GM08714 (cell line): ENCODE results near the gene FOXRED1.
"Not testable (repeated sequence)": the region's sequence is repeated elsewhere in the genome, so short reads cannot be mapped to it uniquely, and the experiment has no call there.

ENCODE experiments used
- H3K4me3 ChIP-seq: fragments of 200-500 bp; sonication (Bioruptor generic); 2 replicates; pipeline ENCODE4 v1.5.1; 2014; ENCODE audit warnings: mild to moderate bottlenecking, low read length, inconsistent platforms
- ZNF274 ChIP-seq: IDR thresholded peaks from 2 replicates; pipeline ENCODE4 v1.6.1; 2012; ENCODE audit warnings: mild to moderate bottlenecking, low read depth, low read length

FOXRED1 gene

GRCh38 chr11:126284829-126285228 lies 15.9 kb downstream of the FOXRED1 start:
- no peak for TF ChIP-seq ZNF274
- H3K4me3 ChIP-seq = no peak overlapping the region; the same call in 1 of the 2 replicates

GRCh38 chr11:126288237-126288636 lies 19.3 kb downstream of the FOXRED1 start:
- no peak for TF ChIP-seq ZNF274

GRCh38 chr11:126290887-126291286 lies 21.9 kb downstream of the FOXRED1 start:
- H3K4me3 ChIP-seq = no peak overlapping the region
- no peak for TF ChIP-seq ZNF274

More at GRCh38 chr11:126288237-126288636, 19.3 kb downstream of the FOXRED1 start:
- H3K4me3 ChIP-seq = no peak overlapping the region

GRCh38 chr11:126293726-126294125 lies 24.8 kb downstream of the FOXRED1 start:
- no peak for TF ChIP-seq ZNF274
- no peak overlapping the region for H3K4me3 ChIP-seq

GRCh38 chr11:126297004-126297403 lies 28.1 kb downstream of the FOXRED1 start:
- no peak for TF ChIP-seq ZNF274
- H3K4me3 ChIP-seq = no peak overlapping the region

- H3K4me3 ChIP-seq = peak within 1 kb of the TSS; percentile 92
- no peak for TF ChIP-seq ZNF274
These were observed 34.9 kb downstream of the FOXRED1 start, which contains the start of gene DCPS for GRCh38 chr11:126303623-126304456. Gene DCPS, plus strand, starts transcription at chr11:126304060. Its CDS starts 21 bp downstream, at chr11:126304081.

GRCh38 chr11:126304457-126305075 lies 35.6 kb downstream of the FOXRED1 start:
- no peak for TF ChIP-seq ZNF274
- H3K4me3 ChIP-seq = peak overlapping the region; percentile 92

GRCh38 chr11:126305699-126306098 lies 36.7 kb downstream of the FOXRED1 start:
- TF ChIP-seq ZNF274 = no peak
- H3K4me3 ChIP-seq = peak overlapping the region; percentile 1; the same call in 1 of the 2 replicates

GRCh38 chr11:126307706-126308105 lies 38.8 kb downstream of the FOXRED1 start:
- no peak for TF ChIP-seq ZNF274
- no peak overlapping the region for H3K4me3 ChIP-seq

GRCh38 chr11:126308271-126308671 lies 39.3 kb downstream of the FOXRED1 start:
- no peak overlapping the region for H3K4me3 ChIP-seq

GRCh38 chr11:126308771-126309170 lies 39.8 kb downstream of the FOXRED1 start:
- not testable (repeated sequence) for H3K4me3 ChIP-seq

More at GRCh38 chr11:126308271-126308671, 39.3 kb downstream of the FOXRED1 start:
- no peak for TF ChIP-seq ZNF274

GRCh38 chr11:126310200-126310991 lies 41.4 kb downstream of the FOXRED1 start:
- no peak for TF ChIP-seq ZNF274

GRCh38 chr11:126310992-126311310 lies 42.0 kb downstream of the FOXRED1 start:
- TF ChIP-seq ZNF274 = no peak
- no peak overlapping the region; the same call in 1 of the 2 replicates for H3K4me3 ChIP-seq

More at GRCh38 chr11:126310200-126310991, 41.4 kb downstream of the FOXRED1 start:
- H3K4me3 ChIP-seq = no peak overlapping the region
